ENCODE data around the gene EFNB2.

- no peak for TF ChIP-seq CTCF (conservative IDR thresholded peaks at IDR 0.05)
- TF ChIP-seq EZH2 (IDR thresholded peaks at IDR 0.05; ENCODE audit: low read depth) = no peak
Observed at GRCh38 chr13:106450991-106451390, 84.5 kb downstream of the EFNB2 start.
